ENCODE measurements around the gene ARPC1A.
"Not testable (repeated sequence)": the region's sequence is repeated elsewhere in the genome, so short reads cannot be mapped to it uniquely, and the experiment has no call there.

ARPC1A gene

GRCh38 chr7:99409806-99410205, 84.1 kb downstream of the ARPC1A start:
- Histone ChIP-seq H3K9me3 (ENCODE audit: control insufficient read depth, insufficient read depth, low read length) (no peaks in the 10 kb centered on the region), H3K4me2 (ENCODE audit: low read length) (peak overlapping the region; percentile 85), H3K9me2 (replicated peaks; ENCODE audit: control insufficient read depth, low read length) (no peaks in the 10 kb centered on the region), H3K4me1 (ENCODE audit: control insufficient read depth, low read length) (peaks cover 33% of the 10 kb centered on the region), H3K27ac (ENCODE audit: low read depth, low read length) (no peak overlapping the region), H4K20me1 (ENCODE audit: control insufficient read depth, insufficient read depth, low read depth, low read length) (peaks cover 32% of the 10 kb centered on the region; the same call in 1 of the 2 replicates), H3K79me2 (ENCODE audit: control insufficient read depth, low read length) (peaks cover 84% of the 10 kb centered on the region), H3K36me3 (ENCODE audit: control insufficient read depth, low read length) (peaks cover 84% of the 10 kb centered on the region), H3K4me3 (ENCODE audit: low read length) (peak overlapping the region; percentile 83), H3F3A (ENCODE audit: control insufficient read depth, insufficient read depth) (peaks cover 11% of the 10 kb centered on the region), H3K27me3 (ENCODE audit: control insufficient read depth, low read length) (no peaks in the 10 kb centered on the region)
- TF ChIP-seq, protein P1, sequence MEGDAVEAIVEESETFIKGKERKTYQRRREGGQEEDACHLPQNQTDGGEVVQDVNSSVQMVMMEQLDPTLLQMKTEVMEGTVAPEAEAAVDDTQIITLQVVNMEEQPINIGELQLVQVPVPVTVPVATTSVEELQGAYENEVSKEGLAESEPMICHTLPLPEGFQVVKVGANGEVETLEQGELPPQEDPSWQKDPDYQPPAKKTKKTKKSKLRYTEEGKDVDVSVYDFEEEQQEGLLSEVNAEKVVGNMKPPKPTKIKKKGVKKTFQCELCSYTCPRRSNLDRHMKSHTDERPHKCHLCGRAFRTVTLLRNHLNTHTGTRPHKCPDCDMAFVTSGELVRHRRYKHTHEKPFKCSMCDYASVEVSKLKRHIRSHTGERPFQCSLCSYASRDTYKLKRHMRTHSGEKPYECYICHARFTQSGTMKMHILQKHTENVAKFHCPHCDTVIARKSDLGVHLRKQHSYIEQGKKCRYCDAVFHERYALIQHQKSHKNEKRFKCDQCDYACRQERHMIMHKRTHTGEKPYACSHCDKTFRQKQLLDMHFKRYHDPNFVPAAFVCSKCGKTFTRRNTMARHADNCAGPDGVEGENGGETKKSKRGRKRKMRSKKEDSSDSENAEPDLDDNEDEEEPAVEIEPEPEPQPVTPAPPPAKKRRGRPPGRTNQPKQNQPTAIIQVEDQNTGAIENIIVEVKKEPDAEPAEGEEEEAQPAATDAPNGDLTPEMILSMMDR (IDR thresholded peaks at IDR 0.05; ENCODE audit: low read depth, low read length, poor library complexity, severe bottlenecking) = no peak
- no peak for TF ChIP-seq EZH2phosphoT487 (IDR thresholded peaks at IDR 0.05; ENCODE audit: borderline replicate concordance, low read length)

DNA sequence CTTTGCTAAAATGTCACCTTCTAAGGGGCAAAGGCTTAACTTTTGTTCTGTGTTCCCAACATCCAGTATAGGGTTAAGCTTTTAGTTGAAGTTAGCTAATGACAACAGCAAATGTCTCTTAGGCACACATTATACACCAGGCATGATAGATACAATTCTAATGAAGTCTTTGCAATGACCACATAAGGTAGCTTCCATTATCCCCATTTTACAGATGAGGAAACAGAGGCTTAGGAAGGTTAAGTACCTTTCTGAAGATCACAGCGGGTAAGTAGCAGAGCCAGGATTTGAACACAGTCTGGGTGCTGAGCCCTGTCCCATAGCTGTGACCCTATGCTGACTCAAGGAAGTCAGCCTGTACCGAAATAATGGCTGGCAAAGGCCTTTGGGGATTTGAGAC, 84.9 kb downstream of the ARPC1A start:
- peak overlapping the region; percentile 83 for H3K4me3 ChIP-seq (ENCODE audit: low read length)
- peaks cover 84% of the 10 kb centered on the region for H3K36me3 ChIP-seq (ENCODE audit: control insufficient read depth, low read length)
- H3K9me2 ChIP-seq (replicated peaks; ENCODE audit: control insufficient read depth, low read length) = no peaks in the 10 kb centered on the region
- peak overlapping the region; percentile 85 for H3K4me2 ChIP-seq (ENCODE audit: low read length)
- H3K4me1 ChIP-seq (ENCODE audit: control insufficient read depth, low read length) = peaks cover 33% of the 10 kb centered on the region
- no peak for TF ChIP-seq EZH2phosphoT487 (IDR thresholded peaks at IDR 0.05; ENCODE audit: borderline replicate concordance, low read length)
- TF ChIP-seq, protein P1 (IDR thresholded peaks at IDR 0.05; ENCODE audit: low read depth, low read length, poor library complexity, severe bottlenecking) = no peak
- H3K9me3 ChIP-seq (ENCODE audit: control insufficient read depth, insufficient read depth, low read length) = no peaks in the 10 kb centered on the region
- no peak overlapping the region for H3K27ac ChIP-seq (ENCODE audit: low read depth, low read length)
- H3F3A ChIP-seq (ENCODE audit: control insufficient read depth, insufficient read depth) = peaks cover 11% of the 10 kb centered on the region
- H3K79me2 ChIP-seq (ENCODE audit: control insufficient read depth, low read length) = peaks cover 78% of the 10 kb centered on the region
- peaks cover 30% of the 10 kb centered on the region; the same call in 1 of the 2 replicates for H4K20me1 ChIP-seq (ENCODE audit: control insufficient read depth, insufficient read depth, low read depth, low read length)
- no peaks in the 10 kb centered on the region for H3K27me3 ChIP-seq (ENCODE audit: control insufficient read depth, low read length)

- H3K4me2 ChIP-seq (ENCODE audit: low read length); H3K9me3 ChIP-seq (ENCODE audit: control insufficient read depth, insufficient read depth, low read length); H3K27ac ChIP-seq (ENCODE audit: low read depth, low read length); H3K27me3 ChIP-seq (ENCODE audit: control insufficient read depth, low read length); H3K9me2 ChIP-seq (replicated peaks; ENCODE audit: control insufficient read depth, low read length); H3K4me3 ChIP-seq (ENCODE audit: low read length); H3F3A ChIP-seq (ENCODE audit: control insufficient read depth, insufficient read depth); H3K4me1 ChIP-seq (ENCODE audit: control insufficient read depth, low read length): not testable (repeated sequence)
- Histone ChIP-seq H3K79me2 (ENCODE audit: control insufficient read depth, low read length) (peaks cover 51% of the 10 kb centered on the region), H3K36me3 (ENCODE audit: control insufficient read depth, low read length) (peaks cover 93% of the 10 kb centered on the region), H4K20me1 (ENCODE audit: control insufficient read depth, insufficient read depth, low read depth, low read length) (peaks cover 15% of the 10 kb centered on the region; the same call in 1 of the 2 replicates)
- TF ChIP-seq, protein P1 (IDR thresholded peaks at IDR 0.05; ENCODE audit: low read depth, low read length, poor library complexity, severe bottlenecking) = peak; percentile 61
Measured at GRCh38 chr7:99415513-99416127, 89.9 kb downstream of the ARPC1A start.

Measured in DOHH2 (cell line).